SK-N-MC (cell line): Measurements from ENCODE around the gene USP3.

ENCODE experiments used
- EZH2 ChIP-seq: fragments of 200-600 bp; sonication (generic); IDR thresholded peaks from one replicate; pipeline ENCODE4 v1.6.1; 2017; ENCODE audit warnings: antibody characterized with exemption
- POLR2AphosphoS5 ChIP-seq: IDR thresholded peaks from 2 replicates; pipeline ENCODE4 v1.6.1; 2012; ENCODE audit warnings: mild to moderate bottlenecking, low read depth, low read length, borderline replicate concordance

DNA sequence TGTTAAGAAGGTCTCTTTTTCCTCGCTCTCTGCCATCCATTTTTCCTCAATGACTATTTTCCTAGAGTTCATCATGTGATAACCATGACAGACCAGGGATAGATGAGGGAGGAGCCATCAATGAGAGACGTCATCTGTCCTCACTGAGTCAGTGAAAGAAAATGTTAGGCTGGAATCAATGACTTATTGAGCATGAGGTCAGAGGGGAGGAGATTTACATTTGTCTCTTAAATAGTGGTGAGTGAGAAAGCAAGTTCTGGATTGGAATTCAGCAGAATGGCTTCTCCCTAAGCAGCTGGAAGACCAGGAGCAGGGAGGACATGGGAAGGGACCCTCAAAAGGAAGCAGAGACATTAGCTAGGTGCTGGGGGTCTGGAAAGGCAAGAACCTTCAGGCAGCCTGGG is 28.2 kb upstream of the USP3 start:
- TF ChIP-seq EZH2 (no peak), POLR2AphosphoS5 (no peak)
